Ishikawa (cell line): ENCODE measurements around the gene RAVER1.

Experiments used
- CREB1 ChIP-seq: IDR thresholded peaks from 2 replicates; pipeline ENCODE4 v1.6.1; 2012; ENCODE audit warnings: low read depth
- EP300 ChIP-seq: IDR thresholded peaks from 2 replicates; pipeline ENCODE4 v1.6.1; 2012; ENCODE audit warnings: borderline replicate concordance
- FOXM1 ChIP-seq: IDR thresholded peaks from 2 replicates; pipeline ENCODE4 v1.6.1; 2012; ENCODE audit warnings: low read depth, borderline replicate concordance
- MAX ChIP-seq: IDR thresholded peaks from 2 replicates; pipeline ENCODE4 v1.6.1; 2012
- NFIC ChIP-seq: IDR thresholded peaks from 2 replicates; pipeline ENCODE4 v1.6.1; 2012
- YY1 ChIP-seq: IDR thresholded peaks from 2 replicates; pipeline ENCODE4 v1.6.1; 2012; ENCODE audit warnings: low read depth

- TF ChIP-seq EP300 (no peak), NFIC (no peak), MAX (no peak), FOXM1 (no peak), YY1 (no peak), CREB1 (no peak)
Measured at GRCh38 chr19:10335352-10335985, 2.1 kb upstream of the RAVER1 start.
